ENCODE measurements around the gene ROCK2.

The ROCK2 gene

DNA sequence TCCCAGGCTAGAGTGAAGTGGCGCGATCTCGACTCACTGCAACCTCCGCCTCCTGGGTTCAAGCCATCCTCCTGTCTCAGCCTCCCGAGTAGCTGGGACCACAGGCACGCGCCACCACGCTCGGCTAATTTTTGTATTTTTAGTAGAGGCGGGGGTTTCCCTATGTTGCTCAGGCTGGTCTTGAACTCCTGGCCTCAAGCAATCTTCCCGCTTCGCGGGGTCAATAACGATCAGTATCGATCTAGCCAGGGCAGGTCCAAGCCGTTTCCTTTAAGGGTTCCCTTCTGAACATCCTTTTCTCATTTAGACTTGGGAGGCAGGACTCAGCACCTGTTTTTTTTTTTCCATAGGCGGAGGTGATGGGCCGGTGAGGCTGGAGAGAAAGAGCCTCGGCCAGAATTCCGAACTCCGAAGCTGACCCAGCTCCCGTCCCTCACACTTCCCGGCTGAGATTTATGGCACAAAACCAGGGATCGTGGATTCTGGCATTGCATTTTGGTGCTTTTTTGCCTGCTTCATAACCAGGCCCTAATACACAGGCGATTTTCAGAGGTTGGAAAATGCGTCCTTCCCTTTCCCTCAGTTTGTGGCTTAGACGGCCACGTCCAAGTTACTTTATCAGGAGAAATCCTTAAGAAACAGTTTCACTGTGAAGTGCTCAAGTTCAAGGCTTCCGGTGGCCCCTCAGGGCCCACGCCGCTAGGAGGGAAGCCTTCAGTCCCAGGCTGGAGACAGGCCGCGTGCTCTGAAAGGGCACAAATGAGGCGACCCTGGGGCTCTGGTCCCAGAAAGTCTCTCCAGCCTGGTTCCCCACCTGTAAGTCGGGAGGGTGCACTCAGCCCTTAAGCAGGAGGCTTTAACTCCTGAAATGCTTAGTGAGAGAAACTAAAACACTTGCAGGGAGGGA, 190.2 kb downstream of the ROCK2 start:
- no peak for TF ChIP-seq CTCF (IDR thresholded peaks at IDR 0.05)
- H3K4me3 Mint-ChIP-seq, result peak overlapping the region; percentile 72
- no peak for DNase-seq
- H3K36me3 Mint-ChIP-seq (ENCODE audit: low read depth), result no peaks in the 10 kb centered on the region
- H3K27me3 Mint-ChIP-seq (ENCODE audit: low read depth, poor library complexity), result peaks cover 51% of the 10 kb centered on the region
- H3K9me3 Mint-ChIP-seq, result no peaks in the 10 kb centered on the region
- no peak overlapping the region for H3K27ac Mint-ChIP-seq
- peaks cover 11% of the 10 kb centered on the region for H3K4me1 Mint-ChIP-seq

DNA sequence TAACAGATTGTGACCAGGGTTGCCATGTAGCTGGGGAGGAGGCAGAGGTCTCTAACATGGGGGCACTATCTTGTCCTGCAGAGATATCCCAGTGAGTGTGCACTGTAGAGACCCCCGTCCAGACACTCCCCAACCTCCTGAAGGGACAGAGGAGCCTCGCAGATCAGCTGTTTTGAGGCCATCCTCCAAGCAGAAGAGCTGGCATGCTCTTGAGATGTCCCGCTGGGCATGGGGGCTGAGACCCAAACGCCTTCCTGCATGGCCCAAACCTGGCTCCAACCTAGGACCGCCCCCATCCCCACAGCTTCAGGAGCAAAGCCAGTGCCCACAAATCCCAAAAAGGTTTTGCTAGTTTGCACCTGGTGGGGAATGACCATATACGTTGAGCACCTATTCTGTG, 191.8 kb downstream of the ROCK2 start:
- no peaks in the 10 kb centered on the region for H3K36me3 Mint-ChIP-seq (ENCODE audit: low read depth)
- peaks cover 6% of the 10 kb centered on the region for H3K4me1 Mint-ChIP-seq
- no peak overlapping the region for H3K4me3 Mint-ChIP-seq
- TF ChIP-seq CTCF (IDR thresholded peaks at IDR 0.05), result no peak
- H3K27me3 Mint-ChIP-seq (ENCODE audit: low read depth, poor library complexity), result peaks cover 48% of the 10 kb centered on the region
- DNase-seq, result no peak
- H3K9me3 Mint-ChIP-seq, result no peaks in the 10 kb centered on the region
- no peak overlapping the region for H3K27ac Mint-ChIP-seq

- no peak for TF ChIP-seq CTCF (IDR thresholded peaks at IDR 0.05)
- H3K4me3 Mint-ChIP-seq, result no peak overlapping the region
- H3K36me3 Mint-ChIP-seq (ENCODE audit: low read depth), result no peaks in the 10 kb centered on the region
- no peaks in the 10 kb centered on the region for H3K9me3 Mint-ChIP-seq
- peaks cover 31% of the 10 kb centered on the region for H3K27me3 Mint-ChIP-seq (ENCODE audit: low read depth, poor library complexity)
- DNase-seq, result no peak
- H3K4me1 Mint-ChIP-seq, result peaks cover 17% of the 10 kb centered on the region
- H3K27ac Mint-ChIP-seq, result no peak overlapping the region
Observed at GRCh38 chr2:11147263-11147662, 197.2 kb downstream of the ROCK2 start.

DNA sequence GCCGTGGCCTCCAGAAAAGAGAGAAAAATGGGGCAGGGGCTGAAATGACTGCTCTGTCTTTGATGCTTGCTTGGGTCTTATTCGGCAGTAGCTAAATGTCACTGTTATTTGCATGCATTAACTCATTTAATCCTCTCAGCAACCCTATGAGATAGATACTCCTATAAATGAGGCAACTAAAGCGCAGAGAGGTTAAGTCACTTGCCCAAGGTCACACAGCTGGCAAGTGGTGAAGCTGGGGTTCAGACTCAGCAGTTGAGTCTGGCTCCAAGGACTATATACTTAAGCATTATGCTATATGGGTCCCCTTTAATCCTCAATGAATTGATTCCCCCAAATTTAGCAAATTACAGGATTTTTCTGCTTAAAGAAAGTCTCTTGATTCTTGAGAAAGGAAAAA, 198.4 kb downstream of the ROCK2 start:
- no peak overlapping the region for H3K4me3 Mint-ChIP-seq
- H3K27me3 Mint-ChIP-seq (ENCODE audit: low read depth, poor library complexity), result peaks cover 22% of the 10 kb centered on the region
- TF ChIP-seq CTCF (IDR thresholded peaks at IDR 0.05), result no peak
- H3K4me1 Mint-ChIP-seq, result peaks cover 18% of the 10 kb centered on the region
- no peak for DNase-seq
- no peak overlapping the region for H3K27ac Mint-ChIP-seq
- no peaks in the 10 kb centered on the region for H3K9me3 Mint-ChIP-seq
- no peaks in the 10 kb centered on the region for H3K36me3 Mint-ChIP-seq (ENCODE audit: low read depth)

DNA sequence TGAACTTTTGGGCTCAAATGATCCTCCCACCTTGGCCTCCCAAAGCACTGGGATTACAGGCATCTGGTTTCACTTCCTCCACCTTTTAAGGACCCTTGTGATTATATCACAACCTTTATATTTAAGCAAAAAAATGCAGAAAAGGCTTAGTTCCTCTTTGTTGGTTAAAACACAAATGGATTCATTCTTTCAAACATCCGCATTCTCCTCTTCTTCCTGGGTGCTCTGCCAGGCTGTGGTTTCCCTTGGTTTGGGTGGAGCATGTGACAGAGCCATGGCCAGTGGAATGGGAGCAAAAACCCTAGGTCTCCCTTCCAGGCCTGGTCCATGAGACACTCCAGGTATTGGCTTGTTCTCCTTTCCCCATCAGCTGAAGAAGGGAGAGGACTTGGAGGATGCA, 199.1 kb downstream of the ROCK2 start:
- no peak for DNase-seq
- no peak for TF ChIP-seq CTCF (IDR thresholded peaks at IDR 0.05)
- Mint-ChIP-seq H3K36me3 (ENCODE audit: low read depth) (no peaks in the 10 kb centered on the region), H3K4me1 (peaks cover 18% of the 10 kb centered on the region), H3K9me3 (no peaks in the 10 kb centered on the region), H3K27me3 (ENCODE audit: low read depth, poor library complexity) (peaks cover 23% of the 10 kb centered on the region), H3K4me3 (no peak overlapping the region), H3K27ac (no peak overlapping the region)

- H3K4me1 Mint-ChIP-seq, result peaks cover 18% of the 10 kb centered on the region
- H3K4me3 Mint-ChIP-seq, result no peak overlapping the region
- no peak for TF ChIP-seq CTCF (IDR thresholded peaks at IDR 0.05)
- no peaks in the 10 kb centered on the region for H3K36me3 Mint-ChIP-seq (ENCODE audit: low read depth)
- no peak overlapping the region for H3K27ac Mint-ChIP-seq
- DNase-seq, result no peak
- no peaks in the 10 kb centered on the region for H3K9me3 Mint-ChIP-seq
- peaks cover 23% of the 10 kb centered on the region for H3K27me3 Mint-ChIP-seq (ENCODE audit: low read depth, poor library complexity)
Observed at GRCh38 chr2:11144738-11145079, 199.7 kb downstream of the ROCK2 start.

Measured in nephron progenitor cell (in vitro differentiated cells).